Activated CD4-positive, alpha-beta T cell treated with anti-CD3 and anti-CD28 coated beads, Interleukin-10, Interleukin-2, amounts not matched to agents 100 ng/mL and 50 ng/mL, durations not matched to agents 16 hours and 8 hours (primary cell): Measurements from ENCODE around the gene KCNIP1.
"Not testable (repeated sequence)": the region's sequence is repeated elsewhere in the genome, so short reads cannot be mapped to it uniquely, and the experiment has no call there.

Experiments
- DNase-seq: peaks from one replicate; pipeline ENCODE4 v3.0.0-alpha.2; 2020

The KCNIP1 gene

GRCh38 chr5:170757182-170757601, 253.4 kb downstream of the KCNIP1 start:
- DNase-seq = no peak

DNA sequence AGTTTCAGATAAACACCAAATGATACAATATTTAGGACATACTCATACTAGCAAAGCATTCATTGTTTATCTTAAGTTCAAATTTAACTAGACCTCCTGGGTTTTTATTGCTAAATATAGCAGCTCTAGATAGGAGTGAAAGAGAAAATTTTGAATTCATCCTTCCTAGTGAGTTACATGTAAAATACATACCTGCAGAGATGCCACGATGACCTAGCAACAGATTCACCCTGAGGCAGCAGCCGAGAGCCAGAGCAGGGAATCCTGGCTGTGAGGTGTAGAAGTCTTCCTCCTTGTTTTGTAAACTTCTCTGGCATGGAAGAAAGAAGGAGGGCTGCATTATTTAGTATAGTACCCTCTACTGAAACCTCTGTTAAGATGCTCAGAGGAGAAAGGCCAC, 253.8 kb downstream of the KCNIP1 start:
- DNase-seq = no peak

DNA sequence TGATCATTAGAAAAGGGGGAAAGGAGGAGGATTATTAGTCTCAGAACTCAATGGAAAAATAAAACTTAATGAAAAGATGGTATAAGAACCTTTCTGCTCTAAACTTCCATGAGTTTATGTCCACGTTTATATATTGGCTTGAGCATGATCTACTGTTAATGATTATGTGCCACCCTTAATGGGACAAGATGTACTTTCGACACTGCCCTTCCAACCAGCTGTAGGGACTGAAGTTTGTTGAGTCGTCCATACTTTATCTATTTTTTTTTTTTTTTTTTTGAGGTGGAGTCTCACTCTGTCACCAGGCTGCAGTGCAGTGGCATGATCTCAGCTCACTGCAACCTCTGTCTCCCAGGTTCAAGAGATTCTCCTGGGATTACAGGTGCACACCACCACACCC, 254.7 kb downstream of the KCNIP1 start:
- DNase-seq = no peak

GRCh38 chr5:170760113-170760512, 256.3 kb downstream of the KCNIP1 start:
- no peak for DNase-seq

- DNase-seq = no peak
Observed at GRCh38 chr5:170761048-170761707, 257.4 kb downstream of the KCNIP1 start.

DNA sequence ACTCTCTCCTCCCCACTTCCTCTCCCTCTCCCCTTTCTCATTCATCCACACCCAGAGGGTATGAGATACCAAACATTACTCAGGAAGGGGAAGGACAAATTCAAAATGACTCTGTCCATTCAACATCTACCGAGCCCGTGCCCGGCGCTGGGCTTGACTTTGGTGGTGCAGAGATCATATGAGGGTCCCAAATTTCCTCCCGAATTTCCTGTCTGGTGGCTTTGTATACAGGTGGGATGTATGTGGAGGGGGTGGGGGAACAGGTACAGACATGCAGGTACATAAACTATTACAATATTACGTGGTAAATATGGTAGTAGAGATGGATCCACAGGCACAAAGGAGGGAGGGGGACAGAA, 257.9 kb downstream of the KCNIP1 start:
- no peak for DNase-seq

DNA sequence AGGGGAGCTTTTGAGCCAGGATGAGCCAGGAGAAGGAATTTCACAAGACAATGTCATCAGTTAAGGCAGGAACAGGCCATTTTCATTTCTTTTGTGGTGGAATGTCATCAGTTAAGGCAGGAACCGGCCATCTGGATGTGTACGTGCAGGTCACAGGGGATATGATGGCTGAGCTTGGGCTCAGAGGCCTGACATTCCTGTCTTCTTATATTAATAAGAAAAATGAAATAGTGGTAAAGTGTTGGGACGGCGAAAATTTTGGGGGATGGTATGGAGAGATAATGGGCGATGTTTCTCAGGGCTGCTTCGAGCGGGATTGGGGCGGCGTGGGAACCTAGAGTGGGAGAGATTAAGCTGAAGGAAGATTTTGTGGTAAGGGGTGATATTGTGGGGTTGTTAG, 258.5 kb downstream of the KCNIP1 start:
- DNase-seq = not testable (repeated sequence)

DNA sequence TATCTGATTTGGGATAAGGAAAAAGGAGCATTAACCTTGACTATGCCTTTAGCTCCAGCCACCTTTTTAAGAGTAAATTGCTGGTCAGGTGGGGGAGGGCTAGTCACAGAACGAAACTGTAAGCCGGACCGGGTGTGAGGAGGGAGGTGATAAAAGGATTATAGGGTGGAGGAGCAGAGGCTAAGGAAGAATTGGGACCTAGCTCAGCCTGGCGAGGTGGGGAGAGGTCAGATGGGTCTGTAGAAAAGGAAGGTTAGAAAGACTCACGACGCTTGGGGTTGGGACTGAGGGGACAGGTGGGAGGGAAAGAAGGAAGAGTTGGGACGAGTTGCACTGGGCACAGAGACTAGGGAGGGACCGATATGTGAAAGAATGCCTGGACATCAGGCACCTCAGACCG, 262.0 kb downstream of the KCNIP1 start:
- DNase-seq = not testable (repeated sequence)

- no peak for DNase-seq
Observed at GRCh38 chr5:170769246-170769645, 265.4 kb downstream of the KCNIP1 start.

- DNase-seq = no peak
Observed at GRCh38 chr5:170769898-170770416, 266.1 kb downstream of the KCNIP1 start.

DNA sequence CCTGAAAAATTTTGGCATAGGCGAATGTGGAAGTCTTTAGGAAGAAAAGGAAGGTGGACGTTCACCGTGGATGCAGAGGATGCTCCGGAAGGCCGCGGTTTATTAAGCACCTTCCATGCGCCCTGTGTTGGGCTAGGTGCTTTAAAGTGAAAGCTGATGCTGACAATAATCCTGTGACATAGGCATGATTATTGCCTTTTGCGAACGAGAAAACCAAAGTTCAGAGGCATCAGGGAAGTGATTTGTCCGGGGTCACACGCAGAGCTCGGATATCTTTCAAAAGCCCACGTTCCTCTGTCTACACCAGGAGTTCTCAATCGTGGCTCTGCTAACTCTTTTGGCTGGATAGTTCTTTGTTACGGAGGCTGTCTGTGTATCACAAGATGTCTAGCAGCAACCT, 267.7 kb downstream of the KCNIP1 start:
- no peak for DNase-seq

GRCh38 chr5:170773024-170773985, 269.5 kb downstream of the KCNIP1 start:
- DNase-seq = no peak

GRCh38 chr5:170774831-170775230, 271.0 kb downstream of the KCNIP1 start:
- DNase-seq = no peak

- no peak for DNase-seq
Observed at GRCh38 chr5:170781946-170782345, 278.1 kb downstream of the KCNIP1 start.

DNA sequence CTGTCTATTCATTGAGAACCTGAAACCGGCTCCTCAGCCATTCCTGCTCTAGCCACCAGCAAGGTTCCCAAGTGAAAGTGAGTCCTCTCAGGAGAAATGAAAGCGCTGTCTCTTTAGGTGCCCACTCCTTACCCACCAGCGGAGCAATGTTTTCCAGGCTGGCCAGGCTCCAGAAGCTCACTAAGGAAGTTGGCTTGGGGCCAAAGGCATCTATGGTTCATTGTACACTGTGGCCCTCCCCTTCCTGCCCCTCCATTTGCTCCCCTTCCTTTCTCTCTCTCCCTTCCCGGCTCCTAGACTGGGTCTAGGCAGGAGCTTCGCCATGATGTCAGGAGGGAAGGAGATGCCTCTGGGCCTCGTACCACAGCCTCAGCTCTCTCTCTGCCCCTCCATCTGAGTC, 278.6 kb downstream of the KCNIP1 start:
- no peak for DNase-seq

GRCh38 chr5:170783498-170784247, 279.9 kb downstream of the KCNIP1 start, which contains the start of gene GABRP:
Gene GABRP (plus strand): TSS chr5:170783725. CDS start chr5:170788616, 4,891 bp downstream.
- DNase-seq = no peak

- DNase-seq = no peak
Observed at GRCh38 chr5:170785416-170785815, 281.6 kb downstream of the KCNIP1 start.
